K562 (cell line): ENCODE data around the gene SCN8A.

Experiments
- CEBPB ChIP-seq: fragments of 450-650 bp; IDR thresholded peaks from 2 replicates; pipeline ENCODE4 v1.6.1; 2016; ENCODE audit warnings: missing genetic modification characterization, missing compliant biosample characterization
- CTCF ChIP-seq, 3 experiments: IDR thresholded peaks in 2 of 3; conservative IDR thresholded peaks in 1 of 3; 2 replicates each; pipeline ENCODE4 v1.5.1; 2011 to 2012; ENCODE audit warnings: low read length in 3 of 3, mild to moderate bottlenecking in 3 of 3, control low read depth in 2 of 3, improper control_type of control experiment in 1 of 3, inconsistent platforms in 1 of 3, low read depth in 1 of 3, mixed read lengths in 1 of 3, moderate library complexity in 1 of 3; ENCODE audit not compliant: insufficient read depth in 2 of 3
- HDGF ChIP-seq: fragments of 450-650 bp; IDR thresholded peaks from 2 replicates; pipeline ENCODE4 v1.6.1; 2016
- MAX ChIP-seq: sonication (generic); formaldehyde crosslinking; IDR thresholded peaks from 2 replicates; pipeline ENCODE4 v1.9.0; 2022; ENCODE audit warnings: mild to moderate bottlenecking, missing genetic modification reagents
- MEIS2 ChIP-seq: fragments of 450-650 bp; IDR thresholded peaks from 2 replicates; pipeline ENCODE4 v1.6.1; 2014; ENCODE audit warnings: mild to moderate bottlenecking; ENCODE audit not compliant: partially characterized antibody
- PKNOX1 ChIP-seq: fragments of 450-650 bp; IDR thresholded peaks from 2 replicates; pipeline ENCODE4 v1.6.1; 2016
- SIRT6 ChIP-seq: IDR thresholded peaks from one replicate; pipeline ENCODE4 v1.6.1; 2012; ENCODE audit warnings: low read depth, mild to moderate bottlenecking, control low read depth, inconsistent platforms, low read length, moderate library complexity
- SMC3 ChIP-seq: conservative IDR thresholded peaks from 2 replicates; pipeline ENCODE4 v1.6.1; 2011; ENCODE audit warnings: low read depth, low read length, improper control_type of control experiment; ENCODE audit not compliant: insufficient read depth
- TCF7L2 ChIP-seq: fragments of 150-350 bp; IDR thresholded peaks from 2 replicates; pipeline ENCODE4 v1.6.1; 2016; ENCODE audit warnings: low read depth, mild to moderate bottlenecking, low read length, moderate library complexity
- ZNF318 ChIP-seq, 2 experiments: fragments of 450-650 bp; IDR thresholded peaks; 2 replicates each; pipeline ENCODE4 v1.6.1; 2016; ENCODE audit warnings: mild to moderate bottlenecking in 2 of 2, borderline replicate concordance in 1 of 2, low read depth in 1 of 2, moderate library complexity in 1 of 2
- ZNF780A ChIP-seq: fragments of 250-450 bp; sonication (Bioruptor Pico); IDR thresholded peaks from 2 replicates; pipeline ENCODE4 v1.5.0; 2021; ENCODE audit warnings: mild to moderate bottlenecking

- TF ChIP-seq HDGF (no peak), CTCF (IDR thresholded peaks at IDR 0.05 in 2 of 3, conservative IDR thresholded peaks at IDR 0.05 in 1 of 3; ENCODE audit: insufficient read depth in 2 of 3, low read depth in 1 of 3, low read length in 3 of 3) (no peak), SIRT6 (no peak), SMC3 (no peak), ZNF318 (IDR thresholded peaks at IDR 0.05; ENCODE audit: borderline replicate concordance in 1 of 2, low read depth in 1 of 2) (no peak), PKNOX1 (no peak), MAX (CRISPR knock-in tag) (no peak), ZNF780A (CRISPR knock-in tag) (no peak), MEIS2 (no peak), TCF7L2 (no peak), CEBPB (tag) (no peak)
Measured at GRCh38 chr12:51847643-51848325, 256.8 kb downstream of the SCN8A start.
